Erythroblast (primary cell): ENCODE measurements around the gene SLC13A1.

Experiments used
- DNase-seq, 2 experiments: peaks; one replicate each; lab custom pipeline; 2025; lab: John Stamatoyannopoulos, UW
- GATA1 ChIP-seq: IDR thresholded peaks from 2 replicates; pipeline ENCODE4 v1.6.1; 2011; ENCODE audit warnings: low read depth, mild to moderate bottlenecking, control low read depth, low read length, moderate library complexity
- POLR2A ChIP-seq: IDR thresholded peaks from 2 replicates; pipeline ENCODE4 v1.6.1; 2011; ENCODE audit warnings: mild to moderate bottlenecking, low read length

Gene SLC13A1

GRCh38 chr7:123170333-123171246 lies 29.2 kb downstream of the SLC13A1 start:
- TF ChIP-seq POLR2A (no peak), GATA1 (no peak)
- no peak for DNase-seq

- TF ChIP-seq GATA1: no peak
- no peak for TF ChIP-seq POLR2A
- DNase-seq: no peak
These were observed 30.7 kb downstream of the SLC13A1 start for GRCh38 chr7:123169065-123169464.

- no peak for DNase-seq
- no peak for TF ChIP-seq POLR2A
- TF ChIP-seq GATA1: no peak
These were observed 42.2 kb downstream of the SLC13A1 start for GRCh38 chr7:123157606-123158005.

- TF ChIP-seq POLR2A (no peak), GATA1 (no peak)
These were observed 44.2 kb downstream of the SLC13A1 start for GRCh38 chr7:123155571-123155970.

GRCh38 chr7:123154231-123154860 lies 45.4 kb downstream of the SLC13A1 start:
- no peak for TF ChIP-seq POLR2A
- no peak for TF ChIP-seq GATA1
- peak; percentile 54 to 78 for DNase-seq

More at GRCh38 chr7:123155571-123155970, 44.2 kb downstream of the SLC13A1 start:
- no peak for DNase-seq

- no peak for TF ChIP-seq POLR2A
- TF ChIP-seq GATA1: no peak
- no peak for DNase-seq
These were observed 48.3 kb downstream of the SLC13A1 start for GRCh38 chr7:123151443-123151842.

- TF ChIP-seq GATA1 (no peak), POLR2A (no peak)
These were observed 51.0 kb downstream of the SLC13A1 start for GRCh38 chr7:123148813-123149212.

GRCh38 chr7:123143252-123144006 lies 56.3 kb downstream of the SLC13A1 start:
- TF ChIP-seq GATA1 (no peak), POLR2A (no peak)
- no peak for DNase-seq

More at GRCh38 chr7:123148813-123149212, 51.0 kb downstream of the SLC13A1 start:
- no peak for DNase-seq

- no peak for DNase-seq
- TF ChIP-seq POLR2A: no peak
- TF ChIP-seq GATA1: no peak
These were observed 59.2 kb downstream of the SLC13A1 start for GRCh38 chr7:123140561-123140960.

- no peak for DNase-seq
These were observed 63.8 kb downstream of the SLC13A1 start for GRCh38 chr7:123135960-123136359.

GRCh38 chr7:123133924-123134323 lies 65.8 kb downstream of the SLC13A1 start:
- TF ChIP-seq GATA1: no peak
- TF ChIP-seq POLR2A: no peak
- no peak for DNase-seq

More at GRCh38 chr7:123135960-123136359, 63.8 kb downstream of the SLC13A1 start:
- TF ChIP-seq GATA1: no peak
- TF ChIP-seq POLR2A: no peak

GRCh38 chr7:123131961-123132360 lies 67.8 kb downstream of the SLC13A1 start:
- TF ChIP-seq POLR2A (no peak), GATA1 (no peak)
- no peak for DNase-seq

- no peak for TF ChIP-seq POLR2A
- no peak for TF ChIP-seq GATA1
- DNase-seq: no peak
These were observed 68.2 kb downstream of the SLC13A1 start for GRCh38 chr7:123131556-123131955.

GRCh38 chr7:123131140-123131539 lies 68.6 kb downstream of the SLC13A1 start:
- TF ChIP-seq POLR2A (no peak), GATA1 (no peak)
- no peak for DNase-seq
